GM12878 (cell line): ENCODE measurements around the gene CEP170B. TPM values are rescaled to one million over a fixed set of nuclear protein-coding genes. Genes with fewer than 3 reads are reported as not detected.

Experiments
- ATAC-seq: fragments of 200-7000 bp; cut with Tn5 transposase; 3 replicates; pipeline ENCODE4 v1.9.1; 2020; ENCODE audit warnings: mild to moderate bottlenecking, moderate library complexity
- BruUV-seq: library from RNA; stranded (reverse); fragments of 400-500 nt; replicated peaks from 2 replicates; lab custom pipeline; 2021; lab: Mats Ljungman, UMichigan
- CTCF ChIA-PET: fragments of 300-600 bp; sonication (Branson Sonifier 250); formaldehyde crosslinking; extraction: SDS; loops from one replicate; lab custom pipeline; 2021; ENCODE audit warnings: inconsistent platforms; lab: Yijun Ruan, JAX
- POLR2A ChIA-PET: fragments of 350-600 bp; formaldehyde crosslinking; extraction: SDS; loops from one replicate; lab custom pipeline; 2021; ENCODE audit warnings: inconsistent platforms; lab: Charles Lee
- RAD21 ChIA-PET: fragments of 300-600 bp; sonication (Branson Sonifier 250); formaldehyde crosslinking; loops from one replicate; lab custom pipeline; 2023; ENCODE audit warnings: antibody characterized with exemption; ENCODE audit not compliant: unreplicated experiment; lab: Charles Lee
- SMC1A ChIA-PET: fragments of 300-600 bp; sonication (Branson Sonifier 250); formaldehyde crosslinking; loops from one replicate; lab custom pipeline; 2023; ENCODE audit not compliant: unreplicated experiment, uncharacterized antibody; lab: Charles Lee
- DNase-seq: peaks from one replicate; pipeline ENCODE4 v3.0.0-alpha.2; 2011; ENCODE audit warnings: low read depth, low spot score
- FAIRE-seq: peaks from 3 replicates; lab custom pipeline; 2011; peaks lifted over from hg19 to GRCh38; lab: Jason Lieb, UNC
- H2AFZ ChIP-seq: 2 replicates; pipeline ENCODE4 v1.6.0; 2011; ENCODE audit warnings: low read depth, low read length, control low read depth; ENCODE audit not compliant: control insufficient read depth
- H3K27ac ChIP-seq: 2 replicates; pipeline ENCODE4 v1.5.1; 2011; ENCODE audit warnings: control low read depth; ENCODE audit not compliant: control insufficient read depth, insufficient read depth
- H3K27me3 ChIP-seq, 2 experiments: replicated peaks in 1 of 2; 2 replicates each; pipeline versions ENCODE4 v1.6.0 to v1.6.1; 2011; ENCODE audit warnings: low read length in 1 of 2; ENCODE audit not compliant: control insufficient read depth in 2 of 2, insufficient read depth in 2 of 2
- H3K36me3 ChIP-seq, 2 experiments: 2 replicates each; pipeline ENCODE4 v1.5.1; 2011; ENCODE audit warnings: low read length in 1 of 2; ENCODE audit not compliant: control insufficient read depth in 2 of 2, insufficient read depth in 2 of 2
- H3K4me1 ChIP-seq: 2 replicates; pipeline ENCODE4 v1.6.1; 2011; ENCODE audit warnings: mild to moderate bottlenecking, low read length, moderate library complexity, mixed read lengths; ENCODE audit not compliant: control insufficient read depth, insufficient read depth
- H3K4me2 ChIP-seq: 2 replicates; pipeline ENCODE4 v1.6.0; 2011; ENCODE audit warnings: control low read depth; ENCODE audit not compliant: control insufficient read depth, insufficient read depth
- H3K4me3 ChIP-seq: fragments of 200-600 bp; sonication (generic); 2 replicates; pipeline ENCODE4 v1.5.1; 2016
- H3K79me2 ChIP-seq: 2 replicates; pipeline ENCODE4 v1.6.0; 2011; ENCODE audit warnings: low read length; ENCODE audit not compliant: control insufficient read depth, insufficient read depth
- H3K9ac ChIP-seq: 2 replicates; pipeline ENCODE4 v1.8.0; 2011; ENCODE audit warnings: low read length, control low read depth, mixed read lengths; ENCODE audit not compliant: control insufficient read depth, insufficient read depth
- H3K9me3 ChIP-seq: replicated peaks from 3 replicates; pipeline ENCODE4 v1.5.1; 2011; ENCODE audit warnings: mild to moderate bottlenecking, low read length; ENCODE audit not compliant: control insufficient read depth, insufficient read depth
- H4K20me1 ChIP-seq: 2 replicates; pipeline ENCODE4 v1.6.0; 2011; ENCODE audit not compliant: control insufficient read depth, insufficient read depth
- HDAC2 ChIP-seq: fragments of 200-600 bp; sonication (generic); IDR thresholded peaks from 2 replicates; pipeline ENCODE4 v1.6.1; 2017
- HSF1 ChIP-seq: fragments of 150-350 bp; IDR thresholded peaks from 2 replicates; pipeline ENCODE4 v1.6.1; 2014; ENCODE audit warnings: mild to moderate bottlenecking, low read depth, low read length
- IKZF1 ChIP-seq: fragments of 450-650 bp; conservative IDR thresholded peaks from 2 replicates; pipeline ENCODE4 v1.6.1; 2017; ENCODE audit warnings: antibody characterized with exemption, mild to moderate bottlenecking
- MEF2B ChIP-seq: fragments of 450-650 bp; IDR thresholded peaks from 2 replicates; pipeline ENCODE4 v1.6.1; 2018; ENCODE audit warnings: mild to moderate bottlenecking, moderate library complexity; ENCODE audit not compliant: partially characterized antibody, poor library complexity, severe bottlenecking
- NBN ChIP-seq: fragments of 450-650 bp; IDR thresholded peaks from 2 replicates; pipeline ENCODE4 v1.6.1; 2016
- NFIC ChIP-seq: IDR thresholded peaks from 2 replicates; pipeline ENCODE4 v1.6.1; 2012; ENCODE audit warnings: low read depth, mild to moderate bottlenecking, inconsistent platforms, low read length, moderate library complexity
- NR2C1 ChIP-seq: fragments of 450-650 bp; IDR thresholded peaks from 2 replicates; pipeline ENCODE4 v1.6.1; 2017; ENCODE audit warnings: antibody characterized with exemption, mild to moderate bottlenecking, moderate library complexity
- NRF1 ChIP-seq: conservative IDR thresholded peaks from 2 replicates; pipeline ENCODE4 v1.6.1; 2011; ENCODE audit warnings: mild to moderate bottlenecking, low read depth, low read length, improper control_type of control experiment
- SMARCA5 ChIP-seq: fragments of 450-650 bp; IDR thresholded peaks from 2 replicates; pipeline ENCODE4 v1.6.1; 2017; ENCODE audit warnings: mild to moderate bottlenecking
- SMC3 ChIP-seq: IDR thresholded peaks from 2 replicates; pipeline ENCODE4 v1.6.1; 2011; ENCODE audit warnings: low read length, improper control_type of control experiment, borderline replicate concordance
- STAT3 ChIP-seq: IDR thresholded peaks from 2 replicates; pipeline ENCODE4 v1.6.1; 2011; ENCODE audit warnings: low read depth, low read length, improper control_type of control experiment
- SUPT20H ChIP-seq: IDR thresholded peaks from 2 replicates; pipeline ENCODE4 v1.6.1; 2011; ENCODE audit warnings: low read depth, mild to moderate bottlenecking, low read length, moderate library complexity, borderline replicate concordance; ENCODE audit not compliant: control insufficient read depth
- ZNF207 ChIP-seq: fragments of 450-650 bp; IDR thresholded peaks from 2 replicates; pipeline ENCODE4 v1.6.1; 2014; ENCODE audit warnings: antibody characterized with exemption, mild to moderate bottlenecking, borderline replicate concordance
- ZZZ3 ChIP-seq: IDR thresholded peaks from 2 replicates; pipeline ENCODE4 v1.6.1; 2011; ENCODE audit warnings: low read depth; ENCODE audit not compliant: control insufficient read depth, insufficient read length
- WGBS: methylation state at CpG from one replicate; pipeline ENCODE4 v1.1.6; 2016; ENCODE audit warnings: low lambda C conversion rate; ENCODE audit not compliant: insufficient replicate concordance, insufficient coverage; ENCODE audit errors: missing lambda C conversion rate; 5-methylcytosine and 5-hydroxymethylcytosine counted together
- in situ Hi-C: fragments of 300-500 bp; cut with MboI; formaldehyde crosslinking; loops from 9 replicates; pipeline ENCODE4 v1.14.3; 2018; ENCODE audit warnings: mixed read lengths
- intact Hi-C: fragments of 100-400 bp; cut with micrococcal nuclease; formaldehyde crosslinking; loops from one replicate; pipeline ENCODE4 v1.14.2; 2022; ENCODE audit not compliant: unreplicated experiment
- polyA plus RNA-seq, 11 experiments: library from polyadenylated mRNA; depleted of rRNA in 4 of 11; unstranded in 6 of 11; stranded (reverse) in 5 of 11; fragments of >200 nt; fragmentation: Nextera tagmentation in 4 of 11; fragmentation: Illumina TruSeq in 1 of 11; extraction: Ambion mirVana in 4 of 11; extraction: Trizol in 1 of 11; gene quantifications; 1 replicate in 1 of 11; 2 replicates in 10 of 11; pipeline versions ENCODE4 v1.2.1 to v1.2.3, GENCODE V29; 2011 to 2016; ENCODE audit warnings: inconsistent platforms in 2 of 11, missing spikeins in 2 of 11, low read depth in 1 of 11
- total RNA-seq, 4 experiments: library from RNA; depleted of rRNA in 3 of 4; stranded (reverse); fragments of >200 nt in 3 of 4; fragmentation: Illumina TruSeq in 1 of 4; extraction: Trizol in 1 of 4; gene quantifications; 2 replicates each; pipeline versions ENCODE4 v1.2.1 to v1.2.3, GENCODE V29; 2013 to 2021

CEP170B gene
- total and polyA plus RNA-seq, 10 of the 15 experiments (the other 5 are each of a cell fraction or from before 2014, with no cell fraction given): 0.01 to 0.44 (median 0.05) TPM; not detected in 4

DNA sequence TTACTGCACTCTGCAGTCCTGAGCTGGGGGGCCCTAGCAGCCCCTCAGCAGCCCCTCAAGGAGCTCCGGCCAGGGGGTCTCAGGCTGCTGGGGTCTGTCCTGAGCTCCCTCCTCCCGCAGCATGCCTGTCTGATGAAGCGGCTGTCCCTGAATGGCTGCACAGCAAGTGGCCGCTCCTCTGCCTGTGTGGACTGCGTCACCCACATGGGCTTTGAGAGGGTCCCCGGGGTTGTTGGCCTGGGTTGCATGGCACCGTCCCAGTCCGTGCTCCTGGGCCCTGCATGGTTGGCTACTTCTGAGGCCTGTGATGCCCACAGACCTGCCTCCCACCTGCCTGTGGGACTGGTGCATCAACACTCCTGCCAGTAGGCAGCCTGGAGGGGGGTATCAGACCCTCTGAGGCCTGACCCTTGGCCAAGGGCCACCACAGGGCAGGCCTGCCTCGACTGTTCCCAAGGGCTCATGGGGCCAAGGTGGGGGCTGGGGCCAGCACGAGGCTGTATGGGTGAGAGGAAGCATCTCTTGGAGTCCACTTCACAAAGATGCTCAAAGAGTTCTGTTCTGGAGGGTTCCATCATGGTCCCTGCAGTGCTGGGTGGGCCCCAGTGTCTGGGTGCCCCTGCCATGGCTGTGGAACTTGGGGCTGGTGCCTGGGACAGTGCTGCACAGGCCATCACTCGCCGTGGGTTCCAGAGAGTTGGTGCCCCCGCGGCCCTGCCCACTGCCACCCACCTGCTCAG lies 12.2 kb downstream of the CEP170B start:
- intact Hi-C loops: no loop called here

DNA sequence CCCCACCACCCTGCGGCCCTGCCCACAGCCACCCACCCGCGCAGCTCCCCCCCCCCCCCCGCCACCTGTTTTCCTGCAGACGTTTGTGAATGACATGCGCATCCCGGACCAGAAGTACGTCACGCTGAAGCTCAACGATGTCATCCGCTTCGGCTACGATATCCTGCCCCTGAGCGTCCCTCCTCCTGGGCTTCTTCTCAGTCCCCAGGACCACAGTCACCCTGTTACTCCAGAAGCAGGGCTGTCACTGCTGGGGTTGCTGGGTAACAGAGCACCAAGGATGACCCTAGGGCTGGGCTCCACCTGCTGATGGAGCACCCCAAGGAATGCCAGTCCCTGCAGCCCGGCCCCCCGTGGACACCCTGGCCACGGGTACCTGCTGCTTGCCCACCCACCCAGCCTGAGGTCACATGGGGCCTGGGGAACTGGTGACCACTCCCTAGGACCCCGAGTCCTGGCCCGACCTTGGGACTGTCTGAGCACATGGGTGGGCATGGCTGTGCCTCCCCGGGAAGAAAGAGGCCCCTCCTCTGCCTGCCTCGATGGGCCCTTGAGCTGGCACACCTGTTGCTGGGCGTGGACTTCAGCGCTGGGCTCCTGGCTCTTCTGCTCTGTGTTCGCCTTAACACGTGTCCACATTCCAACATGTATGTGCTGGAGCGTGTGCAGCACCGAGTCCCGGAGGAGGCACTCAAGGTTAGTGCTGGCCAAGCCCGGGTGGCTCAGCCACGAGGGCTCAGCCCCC lies 12.9 kb downstream of the CEP170B start:
- FAIRE-seq (no peak), DNase-seq (no peak), ATAC-seq (no peak)
- CTCF ChIA-PET: no interaction called here
- POLR2A ChIA-PET: no interaction called here
- Histone ChIP-seq H3K4me2 (no peak overlapping the region), H3K9ac (no peak overlapping the region), H3K79me2 (no peaks in the 10 kb centered on the region), H3K36me3 (no peaks in the 10 kb centered on the region), H3K9me3 (no peaks in the 10 kb centered on the region), H4K20me1 (no peaks in the 10 kb centered on the region; the same call in 1 of the 2 replicates), H3K4me1 (no peaks in the 10 kb centered on the region), H3K27ac (no peak overlapping the region), H3K27me3 (no peaks in the 10 kb centered on the region), H2AFZ (no peak overlapping the region), H3K4me3 (no peak overlapping the region)
- SMC1A ChIA-PET: no interaction called here
- intact Hi-C loops: no loop called here
- RAD21 ChIA-PET: no interaction called here
- in situ Hi-C loops: no loop called here
- BruUV-seq: no TSS peak
- 41% methylated on average over 29 of the region's 30 CpGs for WGBS
- no peak for TF ChIP-seq ZZZ3
- no peak for TF ChIP-seq SMARCA5
- no peak for TF ChIP-seq SMC3
- no peak for TF ChIP-seq IKZF1
- no peak for TF ChIP-seq SUPT20H
- no peak for TF ChIP-seq STAT3
- no peak for TF ChIP-seq NBN
- TF ChIP-seq HSF1: no peak

More for the DNA sequence above, 12.2 kb downstream of the CEP170B start:
- Histone ChIP-seq H3K9ac (no peak overlapping the region), H3K27me3 (no peaks in the 10 kb centered on the region), H3K27ac (no peak overlapping the region), H3K79me2 (no peaks in the 10 kb centered on the region), H3K9me3 (no peaks in the 10 kb centered on the region), H3K4me2 (no peak overlapping the region), H2AFZ (no peak overlapping the region), H4K20me1 (no peaks in the 10 kb centered on the region; the same call in 1 of the 2 replicates), H3K4me1 (no peaks in the 10 kb centered on the region), H3K4me3 (no peak overlapping the region), H3K36me3 (no peaks in the 10 kb centered on the region)
- ChIA-PET SMC1A (no interaction called here), RAD21 (no interaction called here), POLR2A (no interaction called here), CTCF (no interaction called here)
- ATAC-seq (no peak), FAIRE-seq (no peak), DNase-seq (no peak)
- no TSS peak for BruUV-seq
- in situ Hi-C loops: no loop called here
- TF ChIP-seq NR2C1 (no peak), NRF1 (no peak), HDAC2 (no peak), ZNF207 (no peak), MEF2B (no peak), NFIC (no peak)
- 48% methylated on average over 14 of the region's 14 CpGs for WGBS
